BJ (cell line): Measurements from ENCODE around the gene ELL. TPM values are rescaled to one million over a fixed set of nuclear protein-coding genes. Genes with fewer than 3 reads are reported as not detected.

Experiments
- CTCF ChIA-PET: fragments of 350-600 bp; formaldehyde crosslinking; extraction: SDS; loops from one replicate; lab custom pipeline; 2021; ENCODE audit warnings: antibody characterized with exemption, inconsistent platforms; lab: Yijun Ruan, JAX
- POLR2A ChIA-PET: fragments of 300-600 bp; sonication (Branson Sonifier 250); formaldehyde crosslinking; extraction: SDS; loops from one replicate; lab custom pipeline; 2021; ENCODE audit warnings: antibody characterized with exemption; lab: Charles Lee
- DNase-seq: peaks from one replicate; pipeline ENCODE4 v3.0.0-alpha.2; 2011; ENCODE audit warnings: low read depth
- H3K27me3 ChIP-seq: 2 replicates; pipeline ENCODE4 v1.6.0; 2011; ENCODE audit warnings: low read length; ENCODE audit not compliant: control insufficient read depth, insufficient read depth
- H3K36me3 ChIP-seq: 2 replicates; pipeline ENCODE4 v1.5.1; 2011; ENCODE audit warnings: low read length; ENCODE audit not compliant: control insufficient read depth, insufficient read depth
- H3K4me3 ChIP-seq: 2 replicates; pipeline ENCODE4 v1.5.1; 2011; ENCODE audit warnings: low read depth, mild to moderate bottlenecking, control low read depth, low read length
- CTCF ChIP-seq: IDR thresholded peaks from 2 replicates; pipeline ENCODE4 v1.5.1; 2011; ENCODE audit warnings: low read depth, mild to moderate bottlenecking, control low read depth, inconsistent platforms, low read length, moderate library complexity; ENCODE audit not compliant: insufficient read depth
- polyA plus RNA-seq: library from polyadenylated mRNA; depleted of rRNA; stranded (reverse); fragments of >200 nt; gene quantifications from 2 replicates; pipeline ENCODE4 v1.2.3, GENCODE V29; 2011

The ELL gene
- polyA plus RNA-seq, 1 experiment: 10.2 TPM

DNA sequence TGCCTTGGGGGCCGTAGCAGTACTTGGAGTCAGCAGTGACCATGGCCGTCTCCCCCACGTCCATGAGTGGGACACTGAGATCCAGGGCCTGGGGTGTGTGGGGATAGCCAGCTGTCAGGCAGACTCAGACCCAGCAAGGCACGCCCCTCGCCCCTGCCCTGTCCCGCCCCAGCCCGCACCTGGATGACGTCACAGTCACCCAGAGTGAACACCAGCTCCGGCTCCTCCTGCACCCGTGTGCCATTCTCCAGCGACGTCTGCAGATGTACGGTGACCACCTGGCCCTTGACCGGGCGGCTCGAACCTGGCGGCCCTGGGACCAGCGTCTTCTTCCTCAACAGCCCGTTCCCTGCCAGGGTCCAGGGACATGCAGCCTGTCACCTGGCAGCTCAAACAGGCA lies 17.5 kb upstream of the ELL start:
- Histone ChIP-seq H3K4me3 (no peak overlapping the region), H3K36me3 (peaks cover 40% of the 10 kb centered on the region), H3K27me3 (no peaks in the 10 kb centered on the region)
- TF ChIP-seq CTCF: no peak
- ChIA-PET POLR2A (interaction anchor here (0.5 kb wide), 1 partner anchor 17 kb away, joined by 7 read pairs; no protein-coding TSS in a partner anchor), CTCF (interaction anchor here (1.6 kb wide), 1 partner anchor 88 kb away, joined by 3 read pairs; no protein-coding TSS in a partner anchor)
- DNase-seq: no peak

DNA sequence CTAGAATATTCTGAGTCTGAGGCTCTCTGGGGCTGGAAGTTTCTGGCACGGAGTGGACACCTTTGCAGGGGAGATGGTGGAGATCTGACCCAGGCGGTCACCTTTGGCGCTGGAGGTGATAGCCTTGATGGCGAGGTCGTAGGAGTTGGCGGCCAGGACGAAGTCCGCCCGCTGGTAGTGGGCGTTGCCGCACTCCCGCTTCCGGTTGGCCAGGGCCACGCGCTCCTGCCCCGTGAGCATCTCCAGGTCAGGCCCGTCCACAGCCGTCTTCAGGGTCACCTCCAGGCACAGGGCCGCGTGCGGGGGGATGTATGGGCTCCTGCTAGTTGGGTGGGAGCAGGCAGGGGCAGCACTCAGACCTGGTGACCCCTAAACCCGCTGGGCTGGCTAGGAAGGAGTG lies 16.2 kb upstream of the ELL start:
- no peak overlapping the region for H3K4me3 ChIP-seq
- POLR2A ChIA-PET: no interaction called here
- no peak for TF ChIP-seq CTCF
- DNase-seq: no peak
- H3K27me3 ChIP-seq: no peaks in the 10 kb centered on the region
- CTCF ChIA-PET: no interaction called here
- H3K36me3 ChIP-seq: peaks cover 40% of the 10 kb centered on the region

DNA sequence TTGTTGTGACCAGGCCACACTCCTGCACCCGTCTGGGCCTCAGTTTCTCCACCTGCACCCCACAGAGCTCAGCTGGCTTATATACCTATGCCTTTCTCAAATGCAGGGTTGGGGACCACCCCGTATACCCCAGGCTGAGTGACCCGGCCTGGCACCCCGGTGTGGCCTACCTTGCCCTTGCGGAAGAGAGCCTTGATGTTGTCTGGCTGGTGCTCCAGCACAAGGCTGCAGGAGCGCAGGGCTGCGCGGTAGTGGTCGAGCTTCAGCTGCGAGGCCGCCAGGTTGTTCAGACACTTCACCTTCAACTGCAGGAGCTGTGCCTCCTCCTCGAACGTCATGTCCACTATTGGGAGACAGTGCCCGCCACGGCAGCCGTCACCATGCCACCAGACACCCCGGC lies 15.6 kb upstream of the ELL start:
- CTCF ChIA-PET: no interaction called here
- TF ChIP-seq CTCF: no peak
- DNase-seq: no peak
- Histone ChIP-seq H3K27me3 (no peaks in the 10 kb centered on the region), H3K4me3 (no peak overlapping the region), H3K36me3 (peaks cover 47% of the 10 kb centered on the region)
- POLR2A ChIA-PET: no interaction called here

DNA sequence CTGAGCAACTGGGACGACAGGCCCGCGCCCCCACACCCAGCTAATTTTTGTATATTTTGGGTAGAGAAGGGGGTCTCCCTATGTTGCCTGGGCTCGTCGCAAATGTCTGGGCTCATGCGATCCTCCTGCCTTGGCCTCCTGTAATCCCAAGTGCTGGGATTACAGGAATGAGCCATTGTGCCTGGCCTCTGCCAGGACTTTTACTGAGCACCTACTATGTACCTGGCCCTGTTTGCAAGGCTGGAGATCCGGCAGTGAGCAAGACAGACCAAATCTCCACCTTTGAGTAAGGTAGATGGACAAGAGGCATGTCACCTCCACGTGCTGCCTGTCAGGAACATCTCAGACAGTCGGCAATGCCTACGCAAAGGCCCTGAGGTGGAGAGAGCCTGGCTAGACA lies 14.6 kb upstream of the ELL start:
- TF ChIP-seq CTCF: no peak
- ChIA-PET POLR2A (no interaction called here), CTCF (no interaction called here)
- Histone ChIP-seq H3K36me3 (peaks cover 50% of the 10 kb centered on the region), H3K4me3 (no peak overlapping the region), H3K27me3 (no peaks in the 10 kb centered on the region)
- DNase-seq: no peak

DNA sequence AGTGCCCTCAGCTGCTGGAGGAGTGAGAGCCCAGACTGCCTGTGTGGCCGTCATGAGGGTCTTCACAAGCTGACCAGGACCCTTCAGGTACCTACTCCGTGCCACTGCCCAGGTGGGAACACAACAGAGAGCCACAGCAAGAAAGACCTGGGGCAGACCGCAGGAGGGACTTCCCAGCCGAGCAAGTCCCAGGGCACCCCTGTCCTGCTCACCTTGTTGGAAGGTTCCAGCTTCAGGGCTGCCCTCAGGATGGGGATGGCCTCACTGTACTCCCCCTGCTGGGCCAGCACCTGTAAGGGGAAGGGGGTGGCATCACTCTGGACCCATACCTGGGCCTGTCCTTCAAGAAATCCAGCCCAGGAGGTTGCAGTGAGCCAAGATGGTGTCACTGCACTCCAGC lies 11.2 kb upstream of the ELL start:
- POLR2A ChIA-PET: no interaction called here
- H3K36me3 ChIP-seq: peaks cover 32% of the 10 kb centered on the region
- no peaks in the 10 kb centered on the region for H3K27me3 ChIP-seq
- no peak for DNase-seq
- CTCF ChIA-PET: no interaction called here
- no peak for TF ChIP-seq CTCF
- H3K4me3 ChIP-seq: no peak overlapping the region
